Measurements from ENCODE around the gene TIRAP. TPM values are rescaled to one million over a fixed set of nuclear protein-coding genes. Genes with fewer than 3 reads are reported as not detected.
"Not testable (repeated sequence)": the region's sequence is repeated elsewhere in the genome, so short reads cannot be mapped to it uniquely, and the experiment has no call there.

TIRAP gene
- total and polyA plus RNA-seq, 9 of the 15 experiments (the other 6 are each of a cell fraction or from before 2014, with no cell fraction given), result 0.60 to 8.7 (median 3.7) TPM

- Histone ChIP-seq H3K4me1 (replicated peaks in 1 of 2; ENCODE audit: control insufficient read depth in 2 of 2, insufficient read depth in 2 of 2, low read length in 2 of 2) (peaks cover 4 to 7% of the 10 kb centered on the region in 2 experiments; a peak in 3 of 5 replicates), H3K4me3 (no peak overlapping the region), H3K36me3 (ENCODE audit: control insufficient read depth, insufficient read depth, low read length) (peaks cover 8% of the 10 kb centered on the region; the same call in 2 of the 3 replicates), H3K27ac (ENCODE audit: extremely low read depth, low read depth, low read length) (no peak overlapping the region), H3K79me2 (ENCODE audit: control insufficient read depth, insufficient read depth, low read length) (peaks cover 12% of the 10 kb centered on the region; the same call in 2 of the 3 replicates), H3K27me3 (ENCODE audit: control insufficient read depth in 2 of 2, insufficient read depth in 2 of 2, low read length in 2 of 2) (no peaks in the 10 kb centered on the region; a peak in 1 of 5 replicates), H3K9ac (ENCODE audit: insufficient read depth in 1 of 2, low read depth in 2 of 2, low read length in 2 of 2) (no peak overlapping the region), H3K9me1 (ENCODE audit: control insufficient read depth, insufficient read depth, low read length) (no peaks in the 10 kb centered on the region), H2AFZ (ENCODE audit: low read depth, low read length) (no peak overlapping the region), H3K4me2 (ENCODE audit: insufficient read depth, low read length) (no peak overlapping the region), H4K20me1 (replicated peaks; ENCODE audit: control insufficient read depth, insufficient read depth, low read length) (no peaks in the 10 kb centered on the region; the same call in 1 of the 2 replicates), H3K9me3 (replicated peaks; ENCODE audit: control insufficient read depth, insufficient read depth, low read depth, low read length) (no peaks in the 10 kb centered on the region)
- WGBS (ENCODE audit: insufficient coverage, low coverage, missing lambda C conversion rate), result 63% methylated on average over 4 of the region's 4 CpGs
- FAIRE-seq, result no peak
- ChIA-PET POLR2A (interaction anchor here (1.0 kb wide), 1 partner anchor 10 kb away, joined by 5 read pairs; no protein-coding TSS in a partner anchor), CTCF (ENCODE audit: low intra/inter-chr PET ratio) (interaction anchor here (0.7 to 1.1 kb wide), 2 partner anchors 53 to 83 kb away, joined by 3 read pairs; no protein-coding TSS in a partner anchor)
- no peak for TF ChIP-seq SREBF2 (CRISPR knock-in tag; IDR thresholded peaks at IDR 0.05)
- TF ChIP-seq ZKSCAN8 (CRISPR knock-in tag; IDR thresholded peaks at IDR 0.05), result no peak
- no peak for TF ChIP-seq MCM3 (IDR thresholded peaks at IDR 0.05)
- no peak for TF ChIP-seq SAP30 (IDR thresholded peaks at IDR 0.05; ENCODE audit: borderline replicate concordance, insufficient read depth, low read depth, low read length, poor library complexity, severe bottlenecking)
- TF ChIP-seq XRCC4 (IDR thresholded peaks at IDR 0.05; ENCODE audit: extremely low read depth, insufficient read depth, insufficient read length), result no peak
- TF ChIP-seq ZNF696 (CRISPR knock-in tag; conservative IDR thresholded peaks at IDR 0.05), result no peak
- TF ChIP-seq ZC3H8 (IDR thresholded peaks at IDR 0.05), result no peak
- ATAC-seq, result no peak
- no TSS peak for BruUV-seq (replicated peaks)
- in situ Hi-C loops (cut with MboI), result loop anchor here (25.0 kb wide), 2 partner anchors 104 to 679 kb away; no protein-coding TSS in a partner anchor
- intact Hi-C loops (cut with micrococcal nuclease), result loop anchor here (5.0 kb wide), 2 partner anchors 386 to 409 kb away; no protein-coding TSS in a partner anchor
- DNase-seq (ENCODE audit: extremely low read depth in 1 of 4, low spot score in 3 of 4), result no peak
These were observed 25.4 kb downstream of the TIRAP start for GRCh38 chr11:126308271-126308671.

- POLR2A ChIA-PET; H3K9ac ChIP-seq (ENCODE audit: insufficient read depth in 1 of 2, low read depth in 2 of 2, low read length in 2 of 2); H3K9me1 ChIP-seq (ENCODE audit: control insufficient read depth, insufficient read depth, low read length); H3K79me2 ChIP-seq (ENCODE audit: control insufficient read depth, insufficient read depth, low read length); H3K4me1 ChIP-seq (replicated peaks in 1 of 2; ENCODE audit: control insufficient read depth in 2 of 2, insufficient read depth in 2 of 2, low read length in 2 of 2); H3K9me3 ChIP-seq (replicated peaks; ENCODE audit: control insufficient read depth, insufficient read depth, low read depth, low read length); H2AFZ ChIP-seq (ENCODE audit: low read depth, low read length); H3K36me3 ChIP-seq (ENCODE audit: control insufficient read depth, insufficient read depth, low read length); H3K4me3 ChIP-seq; FAIRE-seq; DNase-seq (ENCODE audit: extremely low read depth in 1 of 4, low spot score in 3 of 4); BruUV-seq (replicated peaks); H3K4me2 ChIP-seq (ENCODE audit: insufficient read depth, low read length); H3K27ac ChIP-seq (ENCODE audit: extremely low read depth, low read depth, low read length); CTCF ChIA-PET (ENCODE audit: low intra/inter-chr PET ratio); ATAC-seq; H3K27me3 ChIP-seq (ENCODE audit: control insufficient read depth in 2 of 2, insufficient read depth in 2 of 2, low read length in 2 of 2); H4K20me1 ChIP-seq (replicated peaks; ENCODE audit: control insufficient read depth, insufficient read depth, low read length): not testable (repeated sequence)
- intact Hi-C loops (cut with micrococcal nuclease), result loop anchor here (5.0 kb wide), 2 partner anchors 386 to 409 kb away; no protein-coding TSS in a partner anchor
- in situ Hi-C loops (cut with MboI), result loop anchor here (25.0 kb wide), 2 partner anchors 104 to 679 kb away; no protein-coding TSS in a partner anchor
- WGBS (ENCODE audit: insufficient coverage, low coverage, missing lambda C conversion rate), result 79% methylated on average over 4 of the region's 4 CpGs
These were observed 25.9 kb downstream of the TIRAP start for GRCh38 chr11:126308771-126309170.

Measured in K562 (cell line).